ENCODE results near the gene TIAM1. TPM values are rescaled to one million over a fixed set of nuclear protein-coding genes. Genes with fewer than 3 reads are reported as not detected.

Gene TIAM1
- total RNA-seq, 1 donor from 2014 or later, result 23.3 TPM

GRCh38 chr21:31164713-31165694 lies 179.1 kb downstream of the TIAM1 start:
- H3K27ac Mint-ChIP-seq (ENCODE audit: unreplicated experiment), result no peak overlapping the region
- no peaks in the 10 kb centered on the region for H3K9me3 Mint-ChIP-seq (ENCODE audit: unreplicated experiment)
- no peak overlapping the region for H3K4me3 Mint-ChIP-seq (ENCODE audit: unreplicated experiment)
- DNase-seq, result no peak
- H3K27me3 Mint-ChIP-seq (ENCODE audit: unreplicated experiment), result no peaks in the 10 kb centered on the region
- no peak for TF ChIP-seq CTCF (IDR thresholded peaks at IDR 0.05; ENCODE audit: partially characterized antibody, unreplicated experiment)
- peaks cover 25% of the 10 kb centered on the region for H3K4me1 Mint-ChIP-seq (ENCODE audit: low read depth, unreplicated experiment)
- peaks cover 5% of the 10 kb centered on the region for H3K36me3 Mint-ChIP-seq (ENCODE audit: unreplicated experiment)

- peaks cover 2% of the 10 kb centered on the region for H3K9me3 Mint-ChIP-seq (ENCODE audit: unreplicated experiment)
- no peak overlapping the region for H3K4me3 Mint-ChIP-seq (ENCODE audit: unreplicated experiment)
- peak overlapping the region; percentile 36 for H3K27ac Mint-ChIP-seq (ENCODE audit: unreplicated experiment)
Observed at GRCh38 chr21:31162827-31163226, 181.2 kb downstream of the TIAM1 start.

GRCh38 chr21:31162079-31162699 lies 181.9 kb downstream of the TIAM1 start:
- H3K27ac Mint-ChIP-seq (ENCODE audit: unreplicated experiment), result no peak overlapping the region
- no peaks in the 10 kb centered on the region for H3K36me3 Mint-ChIP-seq (ENCODE audit: unreplicated experiment)
- peaks cover 2% of the 10 kb centered on the region for H3K9me3 Mint-ChIP-seq (ENCODE audit: unreplicated experiment)
- no peak for TF ChIP-seq CTCF (IDR thresholded peaks at IDR 0.05; ENCODE audit: partially characterized antibody, unreplicated experiment)
- H3K27me3 Mint-ChIP-seq (ENCODE audit: unreplicated experiment), result no peaks in the 10 kb centered on the region
- peaks cover 29% of the 10 kb centered on the region for H3K4me1 Mint-ChIP-seq (ENCODE audit: low read depth, unreplicated experiment)
- no peak for DNase-seq
- H3K4me3 Mint-ChIP-seq (ENCODE audit: unreplicated experiment), result no peak overlapping the region

More at GRCh38 chr21:31162827-31163226, 181.2 kb downstream of the TIAM1 start:
- H3K27me3 Mint-ChIP-seq (ENCODE audit: unreplicated experiment), result no peaks in the 10 kb centered on the region
- H3K36me3 Mint-ChIP-seq (ENCODE audit: unreplicated experiment), result no peaks in the 10 kb centered on the region
- no peak for DNase-seq
- TF ChIP-seq CTCF (IDR thresholded peaks at IDR 0.05; ENCODE audit: partially characterized antibody, unreplicated experiment), result no peak
- H3K4me1 Mint-ChIP-seq (ENCODE audit: low read depth, unreplicated experiment), result peaks cover 29% of the 10 kb centered on the region

- no peak for DNase-seq
- no peaks in the 10 kb centered on the region for H3K27me3 Mint-ChIP-seq (ENCODE audit: unreplicated experiment)
- no peaks in the 10 kb centered on the region for H3K36me3 Mint-ChIP-seq (ENCODE audit: unreplicated experiment)
- no peak for TF ChIP-seq CTCF (IDR thresholded peaks at IDR 0.05; ENCODE audit: partially characterized antibody, unreplicated experiment)
- no peak overlapping the region for H3K27ac Mint-ChIP-seq (ENCODE audit: unreplicated experiment)
- peaks cover 2% of the 10 kb centered on the region for H3K9me3 Mint-ChIP-seq (ENCODE audit: unreplicated experiment)
- H3K4me3 Mint-ChIP-seq (ENCODE audit: unreplicated experiment), result peak overlapping the region; percentile 91
- H3K4me1 Mint-ChIP-seq (ENCODE audit: low read depth, unreplicated experiment), result peaks cover 29% of the 10 kb centered on the region
Observed at GRCh38 chr21:31161157-31161556, 182.9 kb downstream of the TIAM1 start.
